Urothelium cell line (cell line): ENCODE results near the gene CTAG1A.
"Not testable (repeated sequence)": the region's sequence is repeated elsewhere in the genome, so short reads cannot be mapped to it uniquely, and the experiment has no call there.

ENCODE experiments used
- DNase-seq: peaks from one replicate; pipeline ENCODE4 v3.0.0; 2011; ENCODE audit warnings: low spot score, mixed read lengths
- FAIRE-seq: peaks from 2 replicates; lab custom pipeline; 2011; peaks lifted over from hg19 to GRCh38; lab: Jason Lieb, UNC

CTAG1A gene

DNA sequence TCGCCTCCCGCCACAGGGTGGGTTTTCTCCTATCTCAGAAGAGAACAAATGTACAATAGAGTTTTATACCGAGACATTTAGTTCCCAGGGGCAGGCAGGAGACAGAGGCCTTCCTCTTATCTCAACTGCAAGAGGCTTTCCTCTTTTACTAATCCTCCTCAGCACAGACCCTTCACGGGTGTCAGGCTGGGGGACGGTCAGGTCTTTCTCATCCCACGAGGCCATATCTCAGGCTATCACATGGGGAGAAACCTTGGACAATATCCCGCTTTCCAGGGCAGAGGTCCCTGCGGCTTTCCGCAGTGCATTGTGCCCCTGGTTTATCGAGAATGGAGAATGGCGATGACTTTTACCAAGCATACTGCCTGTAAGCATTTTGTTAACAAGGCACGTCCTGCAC lies 23.9 kb downstream of the CTAG1A start:
- not testable (repeated sequence) for FAIRE-seq

GRCh38 chrX:154611146-154611545 lies 26.2 kb downstream of the CTAG1A start:
- FAIRE-seq, DNase-seq: not testable (repeated sequence)

More for the DNA sequence above, 23.9 kb downstream of the CTAG1A start:
- not testable (repeated sequence) for DNase-seq

DNA sequence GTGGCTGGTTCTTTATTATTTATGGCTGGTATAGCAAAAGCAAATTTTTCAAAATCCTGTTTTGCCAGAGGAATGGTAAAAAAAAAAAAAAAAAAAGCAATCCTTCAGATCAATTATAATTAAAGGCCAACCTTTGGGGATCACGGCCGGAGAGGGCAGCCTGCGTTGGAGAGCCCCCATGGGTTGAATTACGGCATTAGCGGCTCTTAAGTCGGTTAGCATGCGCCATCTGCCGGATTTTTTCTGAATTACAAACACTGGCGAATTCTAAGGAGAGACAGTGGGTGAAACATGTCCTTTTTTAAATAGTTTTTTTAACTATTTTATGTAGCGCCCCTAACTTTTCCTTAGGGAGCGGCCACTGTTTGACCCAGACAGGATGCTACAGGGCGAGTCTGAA lies 28.7 kb downstream of the CTAG1A start:
- DNase-seq, FAIRE-seq: not testable (repeated sequence)

DNA sequence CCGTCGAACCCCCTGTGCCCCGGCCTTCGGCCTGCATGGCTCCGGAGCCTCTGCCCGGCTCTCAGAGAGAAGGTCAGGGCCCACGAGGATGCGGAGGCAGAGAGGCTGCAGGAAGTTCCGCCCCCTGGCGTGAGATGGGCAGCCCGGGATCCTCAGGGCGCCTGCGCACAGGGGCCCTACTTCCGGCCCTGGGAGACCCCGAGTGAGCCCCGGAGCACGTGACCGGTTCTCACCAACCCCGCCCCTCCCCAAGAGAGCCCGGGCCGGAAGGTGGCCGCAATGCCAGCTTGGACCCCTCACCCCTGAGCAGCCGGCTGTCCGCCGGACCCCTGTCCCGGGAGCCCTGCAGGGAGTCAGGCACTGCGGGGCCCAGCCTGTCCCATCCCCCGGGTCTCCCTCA lies 34.2 kb downstream of the CTAG1A start, which contains the start of gene CTAG1B:
Gene CTAG1B, minus strand, starts transcription at position 101 of the 400 bp plus-strand sequence. Its CDS starts 64 bp downstream, at position 37.
- not testable (repeated sequence) for FAIRE-seq, DNase-seq

DNA sequence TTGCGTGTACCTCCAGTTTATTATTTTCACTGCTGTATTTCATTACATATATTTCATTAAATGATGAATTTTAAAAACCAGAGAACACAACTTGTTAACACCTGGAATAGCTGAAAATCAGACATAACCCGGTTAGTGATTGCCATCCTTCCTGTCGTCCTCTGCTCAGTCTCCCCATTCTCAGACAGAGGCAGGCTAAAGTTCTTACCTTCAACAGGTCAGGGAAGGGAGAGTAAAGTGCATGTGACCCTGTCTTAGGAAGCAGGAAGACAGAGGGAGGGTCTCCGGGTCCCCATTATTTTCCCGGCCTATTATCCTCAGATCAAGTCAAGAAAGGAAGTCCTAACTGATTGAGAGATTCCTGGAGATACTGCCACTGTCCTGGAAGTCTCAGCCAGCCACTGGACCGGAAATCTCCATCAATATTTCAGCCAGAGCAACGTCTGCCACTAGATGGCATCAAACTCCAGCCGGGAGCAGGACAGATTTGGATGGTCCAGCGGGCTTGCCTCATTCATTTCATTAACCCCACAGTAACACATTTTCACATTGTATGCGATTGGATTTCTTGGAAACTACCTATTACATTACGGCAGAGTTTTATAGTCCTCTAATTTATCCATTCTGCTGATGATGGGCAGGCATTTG lies 36.0 kb downstream of the CTAG1A start:
- DNase-seq, FAIRE-seq: not testable (repeated sequence)

GRCh38 chrX:154628960-154629359 lies 44.0 kb downstream of the CTAG1A start:
- not testable (repeated sequence) for DNase-seq, FAIRE-seq

GRCh38 chrX:154630949-154631348 lies 46.0 kb downstream of the CTAG1A start:
- not testable (repeated sequence) for DNase-seq, FAIRE-seq

DNA sequence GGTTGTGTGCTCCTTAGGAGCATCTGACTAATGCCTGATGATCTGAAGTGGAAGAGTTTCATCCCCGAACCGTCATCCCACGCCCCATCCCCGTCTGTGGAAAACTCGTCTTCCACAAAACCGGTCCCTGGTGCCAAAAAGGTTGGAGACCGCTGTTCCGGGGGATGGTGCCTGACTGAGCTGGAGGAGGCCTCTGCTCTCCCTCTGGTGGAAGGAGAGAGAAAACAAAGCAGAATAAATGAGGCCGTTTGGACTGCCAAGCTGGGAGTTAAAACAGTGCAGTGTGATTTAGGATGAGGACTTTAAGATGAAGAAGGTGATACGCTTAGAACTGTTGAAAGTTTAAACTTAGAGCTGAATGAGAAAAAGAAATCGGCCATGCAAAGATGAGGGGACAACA lies 48.7 kb downstream of the CTAG1A start:
- DNase-seq, FAIRE-seq: not testable (repeated sequence)
